ENCODE results near the gene LRP1B.

The LRP1B gene

GRCh38 chr2:140585016-140585415 lies 1545.8 kb downstream of the LRP1B start:
- no peak for TF ChIP-seq CTCF (conservative IDR thresholded peaks at IDR 0.05)
- no peak overlapping the region for H3K27ac ChIP-seq

- no peak for TF ChIP-seq CTCF (conservative IDR thresholded peaks at IDR 0.05)
- no peak overlapping the region for H3K27ac ChIP-seq
These were observed 1546.3 kb downstream of the LRP1B start for GRCh38 chr2:140584471-140584870.

GRCh38 chr2:140580532-140581151 lies 1550.2 kb downstream of the LRP1B start:
- no peak for TF ChIP-seq CTCF (conservative IDR thresholded peaks at IDR 0.05)
- H3K27ac ChIP-seq, result no peak overlapping the region

GRCh38 chr2:140577453-140577852 lies 1553.4 kb downstream of the LRP1B start:
- no peak for TF ChIP-seq CTCF (conservative IDR thresholded peaks at IDR 0.05)
- no peak overlapping the region for H3K27ac ChIP-seq

GRCh38 chr2:140567734-140568133 lies 1563.1 kb downstream of the LRP1B start:
- no peak overlapping the region for H3K27ac ChIP-seq
- TF ChIP-seq CTCF (conservative IDR thresholded peaks at IDR 0.05), result no peak

GRCh38 chr2:140565756-140566155 lies 1565.1 kb downstream of the LRP1B start:
- no peak for TF ChIP-seq CTCF (conservative IDR thresholded peaks at IDR 0.05)
- no peak overlapping the region for H3K27ac ChIP-seq

- no peak for TF ChIP-seq CTCF (conservative IDR thresholded peaks at IDR 0.05)
- no peak overlapping the region for H3K27ac ChIP-seq
These were observed 1575.1 kb downstream of the LRP1B start for GRCh38 chr2:140555701-140556100.
